ENCODE measurements around the gene NEB. TPM values are rescaled to one million over a fixed set of nuclear protein-coding genes. Genes with fewer than 3 reads are reported as not detected.
A peak's percentile ranks its signal among the peaks of the same experiment; 100 is the strongest.

NEB gene
- total and polyA plus RNA-seq, 9 donors = 0.18 to 1.8 (median 0.26) TPM

DNA sequence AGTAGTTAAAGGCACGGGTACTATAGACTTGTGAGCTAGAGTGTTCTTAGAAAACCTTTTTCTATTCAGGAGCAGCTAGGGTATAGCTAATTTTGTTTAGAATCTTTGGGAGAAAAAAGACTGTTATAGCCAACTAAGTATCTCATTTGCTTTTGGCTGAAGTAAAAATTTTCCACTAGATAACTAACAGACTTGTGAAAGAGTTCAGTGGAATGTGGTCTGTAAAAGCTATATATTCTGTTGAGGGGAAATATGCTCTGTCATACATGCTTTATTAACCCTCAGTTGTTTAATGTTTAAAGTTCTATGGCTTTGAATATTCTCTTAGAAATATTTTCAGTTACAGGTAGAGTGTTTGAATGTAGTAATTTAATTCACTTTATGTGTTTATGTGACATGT, 274.9 kb downstream of the NEB start:
- 52% methylated on average over 1 of the region's 1 CpG for WGBS, 3 donors
- H3K27me3 ChIP-seq = no peaks in the 10 kb centered on the region
- no peak for DNase-seq
- no peaks in the 10 kb centered on the region for H3K9me3 ChIP-seq
- TF ChIP-seq EP300 (IDR thresholded peaks at IDR 0.05) (no peak), POLR2A (IDR thresholded peaks at IDR 0.05) (no peak)
- TF ChIP-seq, protein P1, sequence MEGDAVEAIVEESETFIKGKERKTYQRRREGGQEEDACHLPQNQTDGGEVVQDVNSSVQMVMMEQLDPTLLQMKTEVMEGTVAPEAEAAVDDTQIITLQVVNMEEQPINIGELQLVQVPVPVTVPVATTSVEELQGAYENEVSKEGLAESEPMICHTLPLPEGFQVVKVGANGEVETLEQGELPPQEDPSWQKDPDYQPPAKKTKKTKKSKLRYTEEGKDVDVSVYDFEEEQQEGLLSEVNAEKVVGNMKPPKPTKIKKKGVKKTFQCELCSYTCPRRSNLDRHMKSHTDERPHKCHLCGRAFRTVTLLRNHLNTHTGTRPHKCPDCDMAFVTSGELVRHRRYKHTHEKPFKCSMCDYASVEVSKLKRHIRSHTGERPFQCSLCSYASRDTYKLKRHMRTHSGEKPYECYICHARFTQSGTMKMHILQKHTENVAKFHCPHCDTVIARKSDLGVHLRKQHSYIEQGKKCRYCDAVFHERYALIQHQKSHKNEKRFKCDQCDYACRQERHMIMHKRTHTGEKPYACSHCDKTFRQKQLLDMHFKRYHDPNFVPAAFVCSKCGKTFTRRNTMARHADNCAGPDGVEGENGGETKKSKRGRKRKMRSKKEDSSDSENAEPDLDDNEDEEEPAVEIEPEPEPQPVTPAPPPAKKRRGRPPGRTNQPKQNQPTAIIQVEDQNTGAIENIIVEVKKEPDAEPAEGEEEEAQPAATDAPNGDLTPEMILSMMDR (IDR thresholded peaks at IDR 0.05) = no peak
- H3K4me3 ChIP-seq = no peak overlapping the region
- no peaks in the 10 kb centered on the region for H3K36me3 ChIP-seq
- intact Hi-C loops (cut with DNase I) = loop anchor here in 1 of 4 donors (5.0 kb wide), 1 partner anchor 748 kb away; no protein-coding TSS in a partner anchor
- H3K4me1 ChIP-seq (ENCODE audit: insufficient read depth) = no peaks in the 10 kb centered on the region
- H3K27ac ChIP-seq = no peak overlapping the region

DNA sequence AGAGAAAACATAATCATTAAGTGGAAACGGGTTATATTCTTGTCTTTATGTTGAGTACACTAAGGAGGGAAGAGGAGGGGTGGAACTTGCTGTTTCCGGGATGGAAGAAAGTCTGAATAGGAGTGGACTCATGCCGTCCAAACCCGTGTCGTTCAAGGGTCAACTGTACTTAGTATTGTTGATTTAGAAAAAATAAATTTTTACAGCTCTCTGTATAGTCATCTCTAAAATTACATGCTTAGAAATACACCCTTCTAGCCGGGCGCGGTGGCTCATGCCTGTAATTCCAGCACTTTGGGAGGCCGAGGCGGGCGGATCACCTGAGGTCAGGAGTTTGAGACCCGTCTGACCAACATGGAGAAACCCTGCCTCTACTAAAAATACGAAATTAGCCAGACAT, 295.1 kb downstream of the NEB start:
- TF ChIP-seq EP300 (IDR thresholded peaks at IDR 0.05) = no peak
- no peak for TF ChIP-seq POLR2A (IDR thresholded peaks at IDR 0.05)
- TF ChIP-seq, protein P1 (IDR thresholded peaks at IDR 0.05) = no peak
- H3K4me3 ChIP-seq = no peak overlapping the region
- DNase-seq = no peak
- no peaks in the 10 kb centered on the region for H3K9me3 ChIP-seq
- 93 to 94% (median 94%) methylated on average over 13 of the region's 13 CpGs for WGBS, 3 donors
- intact Hi-C loops (cut with DNase I) = loop anchor here in 1 of 4 donors (10.0 kb wide), 1 partner anchor 144 kb away; no protein-coding TSS in a partner anchor
- H3K4me1 ChIP-seq (ENCODE audit: insufficient read depth) = no peaks in the 10 kb centered on the region
- no peaks in the 10 kb centered on the region for H3K36me3 ChIP-seq
- no peaks in the 10 kb centered on the region for H3K27me3 ChIP-seq
- H3K27ac ChIP-seq = no peak overlapping the region

DNA sequence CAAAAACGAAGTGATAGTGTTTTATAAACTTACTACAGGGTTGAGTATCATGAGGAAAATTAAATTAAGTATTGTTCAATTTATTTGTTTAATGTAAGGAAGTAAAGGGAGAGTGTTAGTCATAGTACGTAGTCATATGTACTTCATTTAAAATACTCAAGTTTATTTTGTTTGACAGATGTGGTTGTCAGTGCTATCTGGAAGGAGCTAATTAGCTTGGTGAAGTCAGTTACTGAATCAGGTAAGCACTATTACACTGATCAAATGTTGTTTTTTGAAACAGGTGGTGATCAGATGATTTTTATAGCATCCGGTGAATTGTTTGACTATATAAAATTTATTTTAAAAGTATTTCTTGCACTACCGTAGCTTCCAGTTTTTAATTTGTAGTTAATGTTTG, 295.8 kb downstream of the NEB start:
- Histone ChIP-seq H3K4me1 (ENCODE audit: insufficient read depth) (no peaks in the 10 kb centered on the region), H3K27ac (no peak overlapping the region), H3K36me3 (no peaks in the 10 kb centered on the region), H3K27me3 (no peaks in the 10 kb centered on the region), H3K4me3 (no peak overlapping the region), H3K9me3 (no peaks in the 10 kb centered on the region)
- no peak for DNase-seq
- 74 to 88% (median 80%) methylated on average over 4 of the region's 4 CpGs for WGBS, 3 donors
- TF ChIP-seq POLR2A (IDR thresholded peaks at IDR 0.05) = no peak
- TF ChIP-seq EP300 (IDR thresholded peaks at IDR 0.05) = no peak
- TF ChIP-seq, protein P1 (IDR thresholded peaks at IDR 0.05) = no peak
- intact Hi-C loops (cut with DNase I) = loop anchor here in 1 of 4 donors (10.0 kb wide), 1 partner anchor 144 kb away; no protein-coding TSS in a partner anchor

DNA sequence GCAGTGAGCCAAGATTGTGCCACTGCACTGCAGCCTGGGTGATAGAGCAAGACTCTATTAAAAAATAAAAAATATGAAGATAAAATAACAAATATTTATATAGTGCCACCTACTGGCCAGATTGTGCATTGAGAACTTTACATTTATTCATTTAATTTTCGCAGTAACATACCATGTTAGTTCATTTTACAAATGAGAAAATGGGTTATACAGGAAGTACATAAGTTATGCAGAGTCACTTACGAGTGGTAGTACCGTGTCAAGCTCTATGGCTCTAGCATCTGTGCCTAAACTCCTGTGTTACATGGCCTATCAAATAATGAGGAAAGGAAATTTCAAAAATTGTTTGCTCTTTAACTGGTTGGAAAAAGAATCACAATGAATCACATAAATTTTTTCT, 296.6 kb downstream of the NEB start:
- Histone ChIP-seq H3K36me3 (no peaks in the 10 kb centered on the region), H3K4me1 (ENCODE audit: insufficient read depth) (no peaks in the 10 kb centered on the region), H3K9me3 (no peaks in the 10 kb centered on the region), H3K4me3 (no peak overlapping the region), H3K27ac (no peak overlapping the region), H3K27me3 (no peaks in the 10 kb centered on the region)
- 60 to 70% (median 61%) methylated on average over 3 of the region's 3 CpGs for WGBS, 3 donors
- intact Hi-C loops (cut with DNase I) = loop anchor here in 1 of 4 donors (10.0 kb wide), 1 partner anchor 143 kb away; no protein-coding TSS in a partner anchor
- no peak for DNase-seq
- no peak for TF ChIP-seq POLR2A (IDR thresholded peaks at IDR 0.05)
- TF ChIP-seq, protein P1 (IDR thresholded peaks at IDR 0.05) = peak; percentile 21 to 43 (median 23)
- no peak for TF ChIP-seq EP300 (IDR thresholded peaks at IDR 0.05)

Other genes with a start within 250 kb of the NEB start
- 10 to 100 TPM; 26.2 to 41.4 (median 36.7) TPM for gene ARL5A, start 93.9 kb upstream of the NEB start, total RNA-seq
- 10 to 100 TPM; 11.6 to 17.4 TPM for gene ARL5A, start 93.9 kb upstream of the NEB start, polyA plus RNA-seq